ENCODE measurements around the gene LRBA. TPM values are rescaled to one million over a fixed set of nuclear protein-coding genes. Genes with fewer than 3 reads are reported as not detected.

The LRBA gene
- total and polyA plus RNA-seq, 2 of the 4 experiments (the other 2 are of a cell fraction): 10.2 to 51.6 TPM

DNA sequence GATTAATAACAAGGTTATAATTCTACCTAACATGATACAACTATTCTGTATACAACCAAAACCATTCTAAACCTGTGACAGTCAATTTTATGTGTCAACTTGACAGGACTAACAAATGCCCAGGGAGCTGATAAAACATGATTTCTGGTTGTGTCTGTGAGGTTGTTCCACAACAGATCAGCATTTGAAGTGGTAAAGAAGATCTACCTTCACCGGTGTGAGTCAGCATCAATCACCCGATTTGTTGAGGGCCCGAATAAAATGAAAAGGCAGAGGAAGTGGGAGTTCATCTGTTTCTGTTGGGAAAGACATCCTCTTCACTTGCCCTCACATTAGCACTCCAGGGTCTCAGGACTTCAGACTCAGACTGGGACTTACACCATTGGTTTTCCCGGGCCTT lies 245.2 kb downstream of the LRBA start:
- Histone ChIP-seq H3K9me3 (ENCODE audit: control insufficient read depth, insufficient read depth, low read length) (no peaks in the 10 kb centered on the region), H3K27me3 (ENCODE audit: control insufficient read depth, insufficient read depth, low read length) (no peaks in the 10 kb centered on the region), H2AK9ac (replicated peaks; ENCODE audit: low read depth, low read length, poor library complexity) (no peak overlapping the region), H4K5ac (ENCODE audit: low read depth, low read length) (no peak overlapping the region), H2BK120ac (ENCODE audit: low read depth, low read length) (no peak overlapping the region), H2AFZ (replicated peaks; ENCODE audit: low read length, poor library complexity) (no peak overlapping the region), H3K18ac (ENCODE audit: low read depth, low read length) (no peak overlapping the region), H2BK15ac (ENCODE audit: low read depth, low read length) (no peak overlapping the region), H2AK5ac (ENCODE audit: low read depth, low read length) (no peak overlapping the region), H3K56ac (ENCODE audit: extremely low read depth, insufficient read depth, low read length) (no peak overlapping the region), H3K23ac (ENCODE audit: low read depth, low read length) (no peak overlapping the region), H3K14ac (replicated peaks; ENCODE audit: low read depth, low read length) (no peak overlapping the region), H3K36me3 (ENCODE audit: control insufficient read depth, insufficient read depth, low read length) (no peaks in the 10 kb centered on the region), H3K4me1 (ENCODE audit: control insufficient read depth, insufficient read depth, low read length) (0 out of 2 replicates have a peak, but pooled peaks cover 2% of the 10 kb centered on the region), H2BK20ac (ENCODE audit: low read depth, low read length) (no peak overlapping the region), H4K20me1 (ENCODE audit: insufficient read depth, low read length) (no peaks in the 10 kb centered on the region), H3K4me2 (ENCODE audit: low read depth, low read length) (no peak overlapping the region), H3K27ac (ENCODE audit: insufficient read depth, low read length) (no peak overlapping the region), H3K4me3 (ENCODE audit: insufficient read depth, low read depth, low read length) (no peak overlapping the region), H4K91ac (ENCODE audit: insufficient read depth, low read depth, low read length) (no peak overlapping the region), H3K79me1 (ENCODE audit: low read depth in 1 of 2, low read length in 2 of 2) (no peaks in the 10 kb centered on the region), H3K4ac (ENCODE audit: low read depth, low read length) (no peak overlapping the region), H3K9ac (ENCODE audit: low read depth, low read length) (no peak overlapping the region), H2BK5ac (ENCODE audit: low read depth, low read length, poor library complexity, severe bottlenecking) (no peak overlapping the region), H4K8ac (ENCODE audit: low read depth in 2 of 2, low read length in 2 of 2) (no peak overlapping the region), H3K9me1 (ENCODE audit: insufficient read depth, low read length) (no peaks in the 10 kb centered on the region)
- WGBS, 2 experiments (ENCODE audit: extremely low coverage in 2 of 2, insufficient read length in 1 of 2): no CpG with 5 or more reads among the region's 4 CpGs
- intact Hi-C loops (cut with micrococcal nuclease) (no loop called here), dilution Hi-C loops (cut with HindIII; ENCODE audit: low sequenced_read_pairs, unreplicated experiment) (no loop called here), in situ Hi-C loops (cut with MboI; ENCODE audit: low sequenced_read_pairs) (no loop called here)
- CTCF ChIA-PET: interaction anchor here (0.6 kb wide), 1 partner anchor 295 kb away, joined by 3 read pairs; no protein-coding TSS in a partner anchor
- BruUV-seq (replicated peaks): no TSS peak
- DNase-seq (no peak), ATAC-seq (ENCODE audit: low read depth) (no peak)
- POLR2A ChIA-PET (ENCODE audit: unreplicated experiment): no interaction called here
- TF ChIP-seq SMC3 (IDR thresholded peaks at IDR 0.05; ENCODE audit: low read depth, low read length) (no peak), RFX5 (IDR thresholded peaks at IDR 0.05; ENCODE audit: low read depth, low read length) (no peak), BHLHE40 (IDR thresholded peaks at IDR 0.05; ENCODE audit: low read depth, low read length) (no peak), FOS (IDR thresholded peaks at IDR 0.05; ENCODE audit: low read depth, low read length) (no peak), MAZ (IDR thresholded peaks at IDR 0.05; ENCODE audit: borderline replicate concordance, low read depth, low read length) (no peak), NFE2L2 (IDR thresholded peaks at IDR 0.05; ENCODE audit: low read depth, low read length) (no peak), MXI1 (IDR thresholded peaks at IDR 0.05; ENCODE audit: borderline replicate concordance, low read depth, low read length) (no peak), RCOR1 (IDR thresholded peaks at IDR 0.05; ENCODE audit: insufficient replicate concordance, low read length) (no peak)
